IMR-90 (cell line): ENCODE data around the gene HNRNPU. TPM values are rescaled to one million over a fixed set of nuclear protein-coding genes. Genes with fewer than 3 reads are reported as not detected.

Source experiments
- ATAC-seq: fragments of 200-7000 bp; cut with Tn5 transposase; 2 replicates; pipeline ENCODE4 v1.9.1; 2020; ENCODE audit warnings: low read depth, mild to moderate bottlenecking, moderate library complexity
- BruUV-seq: library from RNA; stranded (reverse); fragments of 400-500 nt; replicated peaks from 2 replicates; lab custom pipeline; 2021; lab: Mats Ljungman, UMichigan
- CTCF ChIA-PET: fragments of 300-600 bp; formaldehyde crosslinking; extraction: SDS; loops from one replicate; lab custom pipeline; 2021; ENCODE audit warnings: antibody characterized with exemption; lab: Yijun Ruan, JAX
- POLR2A ChIA-PET: fragments of 300-600 bp; sonication (Branson Sonifier 250); formaldehyde crosslinking; loops from one replicate; lab custom pipeline; 2022; ENCODE audit warnings: antibody characterized with exemption; ENCODE audit not compliant: unreplicated experiment; lab: Charles Lee
- DNase-seq: peaks from one replicate; pipeline ENCODE4 v3.0.0; 2013
- H2AFZ ChIP-seq: replicated peaks from 2 replicates; pipeline ENCODE3; 2013; ENCODE audit warnings: low read length, mild to moderate bottlenecking; ENCODE audit not compliant: poor library complexity
- H2AK5ac ChIP-seq: 2 replicates; pipeline ENCODE4 v1.6.1; 2013; ENCODE audit warnings: low read depth, low read length, inconsistent platforms
- H2AK9ac ChIP-seq: replicated peaks from 2 replicates; pipeline ENCODE3; 2013; ENCODE audit warnings: mild to moderate bottlenecking, low read depth, low read length, moderate library complexity; ENCODE audit not compliant: poor library complexity
- H2BK120ac ChIP-seq: 2 replicates; pipeline ENCODE4 v1.6.1; 2013; ENCODE audit warnings: low read depth, low read length, inconsistent platforms
- H2BK15ac ChIP-seq: 3 replicates; pipeline ENCODE4 v1.6.1; 2013; ENCODE audit warnings: low read depth, low read length, inconsistent platforms
- H2BK20ac ChIP-seq: 2 replicates; pipeline ENCODE4 v1.6.1; 2013; ENCODE audit warnings: low read depth, mild to moderate bottlenecking, inconsistent platforms, low read length, moderate library complexity
- H2BK5ac ChIP-seq: 2 replicates; pipeline ENCODE4 v1.6.1; 2013; ENCODE audit warnings: mild to moderate bottlenecking, low read depth, low read length, inconsistent platforms; ENCODE audit not compliant: poor library complexity, severe bottlenecking
- H3K14ac ChIP-seq: replicated peaks from 2 replicates; pipeline ENCODE4 v1.6.1; 2013; ENCODE audit warnings: low read depth, low read length, inconsistent platforms
- H3K18ac ChIP-seq: 2 replicates; pipeline ENCODE4 v1.6.1; 2013; ENCODE audit warnings: low read depth, low read length, control low read depth
- H3K23ac ChIP-seq: 2 replicates; pipeline ENCODE4 v1.6.1; 2013; ENCODE audit warnings: low read depth, low read length, inconsistent platforms
- H3K27ac ChIP-seq: 2 replicates; pipeline ENCODE4 v1.5.1; 2013; ENCODE audit warnings: mild to moderate bottlenecking, control low read depth, low read length; ENCODE audit not compliant: insufficient read depth
- H3K27me3 ChIP-seq: 2 replicates; pipeline ENCODE4 v1.6.1; 2013; ENCODE audit warnings: low read length; ENCODE audit not compliant: control insufficient read depth, insufficient read depth
- H3K36me3 ChIP-seq: 2 replicates; pipeline ENCODE4 v1.6.1; 2013; ENCODE audit warnings: low read length, mixed read lengths; ENCODE audit not compliant: control insufficient read depth, insufficient read depth
- H3K4ac ChIP-seq: 2 replicates; pipeline ENCODE4 v1.6.1; 2013; ENCODE audit warnings: low read depth, low read length, inconsistent platforms
- H3K4me1 ChIP-seq: 2 replicates; pipeline ENCODE4 v1.6.1; 2013; ENCODE audit warnings: low read length, mixed read lengths; ENCODE audit not compliant: control insufficient read depth, insufficient read depth
- H3K4me2 ChIP-seq: 2 replicates; pipeline ENCODE4 v1.6.1; 2013; ENCODE audit warnings: low read depth, mild to moderate bottlenecking, control low read depth, low read length, moderate library complexity
- H3K4me3 ChIP-seq: 2 replicates; pipeline ENCODE4 v1.5.1; 2013; ENCODE audit warnings: low read depth, mild to moderate bottlenecking, control low read depth, low read length, moderate library complexity; ENCODE audit not compliant: insufficient read depth
- H3K56ac ChIP-seq: 2 replicates; pipeline ENCODE4 v1.6.1; 2013; ENCODE audit warnings: low read length, inconsistent platforms; ENCODE audit not compliant: insufficient read depth; ENCODE audit errors: extremely low read depth
- H3K79me1 ChIP-seq, 2 experiments: 2 replicates each; pipeline ENCODE4 v1.6.1; 2013; ENCODE audit warnings: low read length in 2 of 2, inconsistent platforms in 1 of 2, low read depth in 1 of 2
- H3K9ac ChIP-seq: 2 replicates; pipeline ENCODE4 v1.6.1; 2013; ENCODE audit warnings: low read depth, low read length, control low read depth
- H3K9me1 ChIP-seq: 2 replicates; pipeline ENCODE4 v1.6.1; 2013; ENCODE audit warnings: low read length, inconsistent platforms; ENCODE audit not compliant: insufficient read depth
- H3K9me3 ChIP-seq: 2 replicates; pipeline ENCODE4 v1.6.1; 2013; ENCODE audit warnings: low read length; ENCODE audit not compliant: control insufficient read depth, insufficient read depth
- H4K20me1 ChIP-seq: 2 replicates; pipeline ENCODE4 v1.6.1; 2013; ENCODE audit warnings: low read length, inconsistent platforms; ENCODE audit not compliant: insufficient read depth
- H4K5ac ChIP-seq: 2 replicates; pipeline ENCODE4 v1.6.1; 2013; ENCODE audit warnings: mild to moderate bottlenecking, low read depth, low read length, control low read depth
- H4K8ac ChIP-seq, 2 experiments: 2 replicates each; pipeline ENCODE4 v1.6.1; 2013; ENCODE audit warnings: low read depth in 2 of 2, low read length in 2 of 2, control low read depth in 1 of 2, inconsistent platforms in 1 of 2
- H4K91ac ChIP-seq: 2 replicates; pipeline ENCODE4 v1.6.1; 2013; ENCODE audit warnings: low read depth, low read length, inconsistent platforms; ENCODE audit not compliant: insufficient read depth
- BHLHE40 ChIP-seq: fragments of 150-350 bp; IDR thresholded peaks from 2 replicates; pipeline ENCODE4 v1.6.1; 2016; ENCODE audit warnings: mild to moderate bottlenecking, low read depth, low read length
- CEBPB ChIP-seq: IDR thresholded peaks from 2 replicates; pipeline ENCODE4 v1.6.1; 2012; ENCODE audit warnings: low read depth, low read length, improper control_type of control experiment
- CHD1 ChIP-seq: IDR thresholded peaks from 2 replicates; pipeline ENCODE4 v1.6.1; 2012; ENCODE audit warnings: low read depth, low read length, improper control_type of control experiment
- FOS ChIP-seq: fragments of 150-350 bp; IDR thresholded peaks from 2 replicates; pipeline ENCODE4 v1.6.1; 2016; ENCODE audit warnings: low read depth, low read length
- MAFK ChIP-seq: IDR thresholded peaks from 2 replicates; pipeline ENCODE4 v1.6.1; 2012; ENCODE audit warnings: low read depth, low read length, improper control_type of control experiment
- MAZ ChIP-seq: IDR thresholded peaks from 2 replicates; pipeline ENCODE4 v1.6.1; 2012; ENCODE audit warnings: low read depth, mild to moderate bottlenecking, low read length, improper control_type of control experiment, moderate library complexity, borderline replicate concordance
- MXI1 ChIP-seq: IDR thresholded peaks from 2 replicates; pipeline ENCODE4 v1.6.1; 2012; ENCODE audit warnings: low read depth, mild to moderate bottlenecking, low read length, moderate library complexity, borderline replicate concordance
- NFE2L2 ChIP-seq: fragments of 150-350 bp; IDR thresholded peaks from 2 replicates; pipeline ENCODE4 v1.6.1; 2016; ENCODE audit warnings: low read depth, mild to moderate bottlenecking, low read length
- POLR2A ChIP-seq: IDR thresholded peaks from 2 replicates; pipeline ENCODE4 v1.6.1; 2012; ENCODE audit warnings: mild to moderate bottlenecking, low read depth, low read length
- RAD21 ChIP-seq: IDR thresholded peaks from 2 replicates; pipeline ENCODE4 v1.6.1; 2012; ENCODE audit warnings: low read length, improper control_type of control experiment
- RCOR1 ChIP-seq: IDR thresholded peaks from 2 replicates; pipeline ENCODE4 v1.6.1; 2012; ENCODE audit warnings: mild to moderate bottlenecking, low read length, improper control_type of control experiment; ENCODE audit not compliant: insufficient replicate concordance
- RFX5 ChIP-seq: IDR thresholded peaks from 2 replicates; pipeline ENCODE4 v1.8.0; 2012; ENCODE audit warnings: low read depth, mild to moderate bottlenecking, low read length, moderate library complexity
- SMC3 ChIP-seq: fragments of 150-350 bp; IDR thresholded peaks from 2 replicates; pipeline ENCODE4 v1.6.1; 2016; ENCODE audit warnings: low read depth, mild to moderate bottlenecking, antibody characterized with exemption, low read length, moderate library complexity
- USF2 ChIP-seq: fragments of 150-350 bp; IDR thresholded peaks from 2 replicates; pipeline ENCODE4 v1.6.1; 2017; ENCODE audit warnings: mild to moderate bottlenecking, antibody characterized with exemption, low read length, low read depth
- WGBS, 2 experiments: methylation state at CpG; one replicate each; pipeline versions ENCODE4 v1.1.5 to v1.1.7; 2013; ENCODE audit warnings: missing lambda C conversion rate in 2 of 2; ENCODE audit not compliant: insufficient read length in 1 of 2; ENCODE audit errors: extremely low coverage in 2 of 2; 5-methylcytosine and 5-hydroxymethylcytosine counted together
- dilution Hi-C: fragments of 300-500 bp; cut with HindIII; formaldehyde crosslinking; loops from one replicate; pipeline ENCODE4 v1.14.3; 2018; ENCODE audit warnings: low sequenced_read_pairs; ENCODE audit not compliant: unreplicated experiment
- in situ Hi-C: fragments of 300-500 bp; cut with MboI; formaldehyde crosslinking; loops from 3 replicates; pipeline ENCODE4 v1.14.3; 2019; ENCODE audit warnings: low sequenced_read_pairs, inconsistent platforms, mixed read lengths
- intact Hi-C: fragments of 100-400 bp; cut with micrococcal nuclease; formaldehyde crosslinking; loops from 2 replicates; pipeline ENCODE4 v1.10.0; 2022
- polyA plus RNA-seq, 3 experiments: library from polyadenylated mRNA; depleted of rRNA; stranded (reverse); fragments of >200 nt; gene quantifications; 2 replicates each; pipeline ENCODE4 v1.2.3, GENCODE V29; 2012; ENCODE audit warnings: low replicate concordance in 1 of 3
- total RNA-seq: library from RNA; depleted of rRNA; stranded (reverse); fragments of >200 nt; gene quantifications from 2 replicates; pipeline ENCODE4 v1.2.3, GENCODE V29; 2012
- TF ChIP-seq, protein P1 (sequence below): fragments of 150-350 bp; IDR thresholded peaks from 2 replicates; pipeline ENCODE4 v1.6.1; 2016; ENCODE audit warnings: low read depth, mild to moderate bottlenecking, low read length, moderate library complexity, borderline replicate concordance
- TF ChIP-seq, protein P2 (sequence below): conservative IDR thresholded peaks from 2 replicates; pipeline ENCODE4 v1.5.1; 2012; ENCODE audit warnings: mild to moderate bottlenecking, low read depth, low read length, improper control_type of control experiment

The HNRNPU gene
- total and polyA plus RNA-seq, 2 of the 4 experiments (the other 2 are of a cell fraction): 151 to 169 TPM

DNA sequence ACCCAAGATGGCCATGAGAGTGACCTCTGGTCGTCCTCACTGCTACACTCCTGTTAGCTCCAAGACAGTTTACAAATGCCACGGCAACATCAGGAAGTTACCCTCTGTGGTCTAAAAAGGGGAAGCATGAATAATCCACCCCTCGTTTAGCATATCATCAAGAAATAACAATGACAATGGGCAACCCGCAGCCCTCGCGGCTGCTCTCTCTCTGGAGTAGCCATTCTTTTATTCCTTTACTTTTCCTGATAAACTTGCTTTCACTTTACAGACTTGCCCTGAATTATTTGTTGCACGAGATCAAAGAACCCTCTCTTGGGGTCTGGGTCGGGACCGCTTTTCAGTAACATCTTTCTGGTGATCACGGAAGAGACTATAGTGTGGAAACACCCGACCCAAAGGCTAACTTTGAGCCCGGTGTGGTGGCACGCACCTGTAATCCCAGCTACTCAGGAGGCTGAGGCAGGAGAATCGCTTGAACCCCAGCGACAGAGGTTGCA lies 48.7 kb downstream of the HNRNPU start:
- no peak overlapping the region for H2BK5ac ChIP-seq
- H4K5ac ChIP-seq: no peak overlapping the region
- in situ Hi-C loops: no loop called here
- H2AK5ac ChIP-seq: no peak overlapping the region
- TF ChIP-seq BHLHE40: no peak
- TF ChIP-seq, protein P1, sequence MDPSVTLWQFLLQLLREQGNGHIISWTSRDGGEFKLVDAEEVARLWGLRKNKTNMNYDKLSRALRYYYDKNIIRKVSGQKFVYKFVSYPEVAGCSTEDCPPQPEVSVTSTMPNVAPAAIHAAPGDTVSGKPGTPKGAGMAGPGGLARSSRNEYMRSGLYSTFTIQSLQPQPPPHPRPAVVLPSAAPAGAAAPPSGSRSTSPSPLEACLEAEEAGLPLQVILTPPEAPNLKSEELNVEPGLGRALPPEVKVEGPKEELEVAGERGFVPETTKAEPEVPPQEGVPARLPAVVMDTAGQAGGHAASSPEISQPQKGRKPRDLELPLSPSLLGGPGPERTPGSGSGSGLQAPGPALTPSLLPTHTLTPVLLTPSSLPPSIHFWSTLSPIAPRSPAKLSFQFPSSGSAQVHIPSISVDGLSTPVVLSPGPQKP: no peak
- TF ChIP-seq CEBPB: no peak
- TF ChIP-seq MAFK: no peak
- TF ChIP-seq RCOR1: no peak
- TF ChIP-seq FOS: no peak
- TF ChIP-seq NFE2L2: no peak
- no peak for TF ChIP-seq USF2
- TF ChIP-seq CHD1: no peak
- TF ChIP-seq POLR2A: no peak
- TF ChIP-seq RAD21: no peak
- no peak for TF ChIP-seq RFX5
- TF ChIP-seq MXI1: no peak
- TF ChIP-seq MAZ: no peak
- TF ChIP-seq, protein P2, sequence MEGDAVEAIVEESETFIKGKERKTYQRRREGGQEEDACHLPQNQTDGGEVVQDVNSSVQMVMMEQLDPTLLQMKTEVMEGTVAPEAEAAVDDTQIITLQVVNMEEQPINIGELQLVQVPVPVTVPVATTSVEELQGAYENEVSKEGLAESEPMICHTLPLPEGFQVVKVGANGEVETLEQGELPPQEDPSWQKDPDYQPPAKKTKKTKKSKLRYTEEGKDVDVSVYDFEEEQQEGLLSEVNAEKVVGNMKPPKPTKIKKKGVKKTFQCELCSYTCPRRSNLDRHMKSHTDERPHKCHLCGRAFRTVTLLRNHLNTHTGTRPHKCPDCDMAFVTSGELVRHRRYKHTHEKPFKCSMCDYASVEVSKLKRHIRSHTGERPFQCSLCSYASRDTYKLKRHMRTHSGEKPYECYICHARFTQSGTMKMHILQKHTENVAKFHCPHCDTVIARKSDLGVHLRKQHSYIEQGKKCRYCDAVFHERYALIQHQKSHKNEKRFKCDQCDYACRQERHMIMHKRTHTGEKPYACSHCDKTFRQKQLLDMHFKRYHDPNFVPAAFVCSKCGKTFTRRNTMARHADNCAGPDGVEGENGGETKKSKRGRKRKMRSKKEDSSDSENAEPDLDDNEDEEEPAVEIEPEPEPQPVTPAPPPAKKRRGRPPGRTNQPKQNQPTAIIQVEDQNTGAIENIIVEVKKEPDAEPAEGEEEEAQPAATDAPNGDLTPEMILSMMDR: no peak
- TF ChIP-seq SMC3: no peak
- H3K9me3 ChIP-seq: no peaks in the 10 kb centered on the region
- H3K23ac ChIP-seq: no peak overlapping the region
- no peak overlapping the region for H2BK15ac ChIP-seq
- H3K79me1 ChIP-seq: no peaks in the 10 kb centered on the region
- H3K9ac ChIP-seq: no peak overlapping the region
- ChIA-PET CTCF (no interaction called here), POLR2A (no interaction called here)
- ATAC-seq (no peak), DNase-seq (no peak)
- dilution Hi-C loops: no loop called here
- no peak overlapping the region for H2BK20ac ChIP-seq
- H2AFZ ChIP-seq: peak overlapping the region; percentile 14
- no peak overlapping the region for H4K91ac ChIP-seq
- intact Hi-C loops: no loop called here
- H3K18ac ChIP-seq: no peak overlapping the region
- no peaks in the 10 kb centered on the region for H3K4me1 ChIP-seq
- H2AK9ac ChIP-seq: no peak overlapping the region
- H3K4me2 ChIP-seq: peak overlapping the region; percentile 27
- H3K27ac ChIP-seq: no peak overlapping the region
- no peaks in the 10 kb centered on the region for H3K36me3 ChIP-seq
- no peak overlapping the region for H2BK120ac ChIP-seq
- no peaks in the 10 kb centered on the region for H4K20me1 ChIP-seq
- no peak overlapping the region for H3K14ac ChIP-seq
- H3K56ac ChIP-seq: no peak overlapping the region
- H3K4ac ChIP-seq: no peak overlapping the region
- no peaks in the 10 kb centered on the region; the same call in 1 of the 2 replicates for H3K27me3 ChIP-seq
- no peak overlapping the region for H4K8ac ChIP-seq
- 63% methylated on average over 9 of the region's 15 CpGs; no CpG with 5 or more reads in 1 of the 2 experiments for WGBS, 2 experiments
- no peaks in the 10 kb centered on the region for H3K9me1 ChIP-seq
- no peak overlapping the region for H3K4me3 ChIP-seq
- BruUV-seq: no TSS peak
